HG02973 (cell line): Measurements from ENCODE around the gene ACP4.

Experiments used
- ATAC-seq: cut with Tn5 transposase; IDR thresholded peaks from one replicate; pipeline ENCODE4 v1.9.1; 2021; ENCODE audit warnings: moderate library complexity; ENCODE audit not compliant: unreplicated experiment

The ACP4 gene

GRCh38 chr19:50820549-50821247 is 30.5 kb downstream of the ACP4 start:
- ATAC-seq: no peak

- no peak for ATAC-seq
Observed at GRCh38 chr19:50821248-50821612, 31.0 kb downstream of the ACP4 start.

- ATAC-seq: no peak
Observed at GRCh38 chr19:50821622-50822021, 31.4 kb downstream of the ACP4 start.

GRCh38 chr19:50822661-50823208 is 32.5 kb downstream of the ACP4 start:
- no peak for ATAC-seq

- ATAC-seq: no peak
Observed at GRCh38 chr19:50823389-50824042, 33.3 kb downstream of the ACP4 start, which contains the start of gene KLK1. KLK1 (minus strand) TSS chr19:50823787; CDS start chr19:50823748, 39 bp downstream.

- no peak for ATAC-seq
Observed at GRCh38 chr19:50826492-50827240, 36.5 kb downstream of the ACP4 start.

GRCh38 chr19:50827476-50827875 is 37.3 kb downstream of the ACP4 start:
- ATAC-seq: no peak

- ATAC-seq: no peak
Observed at GRCh38 chr19:50829801-50830200, 39.6 kb downstream of the ACP4 start.

- ATAC-seq: no peak
Observed at GRCh38 chr19:50830266-50831025, 40.2 kb downstream of the ACP4 start.

GRCh38 chr19:50831026-50831396 is 40.8 kb downstream of the ACP4 start:
- ATAC-seq: no peak

GRCh38 chr19:50832666-50833065 is 42.5 kb downstream of the ACP4 start:
- ATAC-seq: no peak

- no peak for ATAC-seq
Observed at GRCh38 chr19:50833117-50833801, 43.0 kb downstream of the ACP4 start, which contains the start of gene KLK15. KLK15 (minus strand) TSS chr19:50833574; CDS start chr19:50831492, 2,082 bp downstream.

- no peak for ATAC-seq
Observed at GRCh38 chr19:50833802-50834167, 43.6 kb downstream of the ACP4 start.

- no peak for ATAC-seq
Observed at GRCh38 chr19:50835103-50835784, 45.0 kb downstream of the ACP4 start.

GRCh38 chr19:50835785-50836542 is 45.7 kb downstream of the ACP4 start:
- ATAC-seq: no peak

GRCh38 chr19:50836543-50837195 is 46.5 kb downstream of the ACP4 start:
- ATAC-seq: no peak

GRCh38 chr19:50837300-50837699 is 47.1 kb downstream of the ACP4 start:
- ATAC-seq: no peak

GRCh38 chr19:50838239-50838638 is 48.0 kb downstream of the ACP4 start:
- no peak for ATAC-seq
